OCI-LY1 (cell line): ENCODE measurements around the gene BACE2.
"Not testable (repeated sequence)": the region's sequence is repeated elsewhere in the genome, so short reads cannot be mapped to it uniquely, and the experiment has no call there.

Source experiments
- H2AFZ ChIP-seq: fragments of 200-600 bp; sonication (generic), shearing (Covaris generic); 2 replicates; pipeline ENCODE4 v1.6.0; 2014; ENCODE audit warnings: antibody characterized with exemption, mild to moderate bottlenecking, low read length
- H3F3A ChIP-seq: fragments of 200-600 bp; sonication (generic), shearing (Covaris generic); 2 replicates; pipeline ENCODE4 v1.6.0; 2014; ENCODE audit warnings: mild to moderate bottlenecking, antibody characterized with exemption, low read length, moderate library complexity; ENCODE audit not compliant: insufficient read depth
- H3K27ac ChIP-seq: fragments of 200-600 bp; sonication (generic); 2 replicates; pipeline ENCODE4 v1.5.1; 2014; ENCODE audit warnings: low read length, mixed run types, mild to moderate bottlenecking, low read depth; ENCODE audit not compliant: poor library complexity, severe bottlenecking
- H3K27me3 ChIP-seq: fragments of 200-600 bp; sonication (generic); 2 replicates; pipeline ENCODE4 v1.6.0; 2014; ENCODE audit warnings: antibody characterized with exemption, mild to moderate bottlenecking, low read length, moderate library complexity; ENCODE audit not compliant: insufficient read depth
- H3K36me3 ChIP-seq: fragments of 200-600 bp; sonication (generic); 2 replicates; pipeline ENCODE4 v1.6.1; 2014; ENCODE audit warnings: mild to moderate bottlenecking, antibody characterized with exemption, low read length, moderate library complexity, mixed read lengths; ENCODE audit not compliant: insufficient read depth
- H3K4me1 ChIP-seq: fragments of 200-600 bp; sonication (generic); 2 replicates; pipeline ENCODE4 v1.5.1; 2014; ENCODE audit warnings: mild to moderate bottlenecking, low read length, moderate library complexity; ENCODE audit not compliant: insufficient read depth, severe bottlenecking
- H3K4me2 ChIP-seq: fragments of 200-600 bp; sonication (generic), shearing (Covaris generic); 2 replicates; pipeline ENCODE4 v1.6.1; 2014; ENCODE audit warnings: low read length
- H3K4me3 ChIP-seq: fragments of 200-600 bp; sonication (generic); 2 replicates; pipeline ENCODE4 v1.5.1; 2014; ENCODE audit warnings: low read length, low read depth, mild to moderate bottlenecking, mixed read lengths; ENCODE audit not compliant: poor library complexity, severe bottlenecking
- H3K79me2 ChIP-seq: fragments of 200-600 bp; shearing (Covaris generic); 2 replicates; pipeline ENCODE4 v1.6.1; 2016; ENCODE audit warnings: mixed run types, low read length, mixed read lengths; ENCODE audit not compliant: insufficient read depth
- H3K9ac ChIP-seq: fragments of 200-600 bp; sonication (generic), shearing (Covaris generic); 2 replicates; pipeline ENCODE4 v1.6.1; 2014; ENCODE audit warnings: mild to moderate bottlenecking, low read length, mixed read lengths
- H3K9me2 ChIP-seq: fragments of 200-600 bp; sonication (generic), shearing (Covaris generic); 2 replicates; pipeline ENCODE4 v1.6.1; 2014; ENCODE audit warnings: low read depth, mild to moderate bottlenecking, low read length, mixed read lengths
- H3K9me3 ChIP-seq: fragments of 200-600 bp; shearing (Covaris generic); 2 replicates; pipeline ENCODE4 v1.6.1; 2014; ENCODE audit warnings: low read length, mixed read lengths
- H4K20me1 ChIP-seq: fragments of 200-600 bp; sonication (generic), shearing (Covaris generic); 2 replicates; pipeline ENCODE4 v1.6.0; 2016; ENCODE audit warnings: mild to moderate bottlenecking, low read length; ENCODE audit not compliant: insufficient read depth
- EZH2 ChIP-seq: fragments of 200-600 bp; sonication (generic), shearing (Covaris generic); IDR thresholded peaks from 2 replicates; pipeline ENCODE4 v1.8.0; 2017; ENCODE audit warnings: borderline replicate concordance, mixed run types, mild to moderate bottlenecking, antibody characterized with exemption, low read length, moderate library complexity, mixed read lengths
- TF ChIP-seq, protein P1 (sequence below): fragments of 200-600 bp; sonication (generic), shearing (Covaris generic); IDR thresholded peaks from 2 replicates; pipeline ENCODE4 v1.5.1; 2017; ENCODE audit warnings: mild to moderate bottlenecking, antibody characterized with exemption, low read length, moderate library complexity, mixed read lengths

BACE2 gene

DNA sequence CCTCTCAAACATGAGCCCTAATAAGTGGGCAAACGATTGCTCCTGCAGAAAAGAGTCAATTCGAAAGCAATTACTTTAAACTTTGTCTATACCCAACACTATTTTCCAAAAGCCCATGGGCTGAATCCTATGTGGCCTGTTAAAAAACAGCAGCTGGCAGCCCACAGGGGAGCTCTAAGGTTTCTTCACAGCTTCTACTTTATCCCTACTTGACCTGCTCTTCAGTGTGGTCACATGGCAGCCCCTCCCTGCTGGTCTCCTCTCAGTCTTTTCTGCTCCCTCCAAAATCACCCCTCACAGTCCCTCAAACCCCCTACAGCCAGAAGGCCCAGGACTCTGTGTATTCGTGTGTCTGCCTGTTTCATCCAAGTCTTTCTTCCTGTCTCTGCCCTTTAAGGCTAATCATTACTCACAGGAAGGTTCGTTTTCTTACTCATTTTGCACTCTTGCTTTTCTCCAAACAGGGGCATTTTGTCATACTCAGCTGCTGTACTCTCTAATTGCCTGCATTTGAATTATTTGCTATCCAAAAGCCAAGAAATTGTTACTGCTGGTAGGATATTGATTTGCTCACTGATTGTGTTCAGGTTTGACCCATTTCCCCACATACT lies 86.2 kb downstream of the BACE2 start:
- no peak overlapping the region for H2AFZ ChIP-seq
- H3K36me3 ChIP-seq, result no peaks in the 10 kb centered on the region
- no peak overlapping the region for H3K9ac ChIP-seq
- no peaks in the 10 kb centered on the region for H3K9me2 ChIP-seq
- H3K4me3 ChIP-seq, result no peak overlapping the region
- H3K27me3 ChIP-seq, result no peaks in the 10 kb centered on the region
- no peaks in the 10 kb centered on the region for H3K9me3 ChIP-seq
- H3K4me2 ChIP-seq, result no peak overlapping the region
- no peaks in the 10 kb centered on the region for H3K4me1 ChIP-seq
- H4K20me1 ChIP-seq, result no peaks in the 10 kb centered on the region
- no peaks in the 10 kb centered on the region for H3K79me2 ChIP-seq
- TF ChIP-seq, protein P1, sequence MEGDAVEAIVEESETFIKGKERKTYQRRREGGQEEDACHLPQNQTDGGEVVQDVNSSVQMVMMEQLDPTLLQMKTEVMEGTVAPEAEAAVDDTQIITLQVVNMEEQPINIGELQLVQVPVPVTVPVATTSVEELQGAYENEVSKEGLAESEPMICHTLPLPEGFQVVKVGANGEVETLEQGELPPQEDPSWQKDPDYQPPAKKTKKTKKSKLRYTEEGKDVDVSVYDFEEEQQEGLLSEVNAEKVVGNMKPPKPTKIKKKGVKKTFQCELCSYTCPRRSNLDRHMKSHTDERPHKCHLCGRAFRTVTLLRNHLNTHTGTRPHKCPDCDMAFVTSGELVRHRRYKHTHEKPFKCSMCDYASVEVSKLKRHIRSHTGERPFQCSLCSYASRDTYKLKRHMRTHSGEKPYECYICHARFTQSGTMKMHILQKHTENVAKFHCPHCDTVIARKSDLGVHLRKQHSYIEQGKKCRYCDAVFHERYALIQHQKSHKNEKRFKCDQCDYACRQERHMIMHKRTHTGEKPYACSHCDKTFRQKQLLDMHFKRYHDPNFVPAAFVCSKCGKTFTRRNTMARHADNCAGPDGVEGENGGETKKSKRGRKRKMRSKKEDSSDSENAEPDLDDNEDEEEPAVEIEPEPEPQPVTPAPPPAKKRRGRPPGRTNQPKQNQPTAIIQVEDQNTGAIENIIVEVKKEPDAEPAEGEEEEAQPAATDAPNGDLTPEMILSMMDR, result no peak
- no peak for TF ChIP-seq EZH2
- H3K27ac ChIP-seq, result no peak overlapping the region
- H3F3A ChIP-seq, result no peaks in the 10 kb centered on the region

DNA sequence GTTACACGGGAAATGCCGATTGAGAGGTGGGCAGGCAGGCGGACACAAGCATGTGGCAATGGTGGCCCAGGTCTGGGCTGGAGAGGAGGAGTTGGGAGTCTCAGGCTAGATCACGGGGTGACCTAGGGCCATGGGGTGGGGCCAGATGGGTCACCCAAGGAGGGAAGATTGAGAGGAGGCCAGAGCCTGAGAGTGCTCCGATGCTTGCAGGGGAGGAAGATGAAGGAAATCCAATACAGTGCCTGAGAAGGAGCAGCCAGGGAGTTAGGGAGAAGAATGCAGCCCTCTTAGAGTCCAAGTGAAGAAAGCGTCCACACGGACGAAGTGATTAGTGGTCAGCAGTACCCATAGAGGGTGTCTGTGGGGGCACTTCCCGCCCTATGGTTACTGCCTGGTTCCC lies 87.2 kb downstream of the BACE2 start:
- Histone ChIP-seq H2AFZ (no peak overlapping the region), H3K79me2 (no peaks in the 10 kb centered on the region), H3K27ac (no peak overlapping the region), H3K9me2 (no peaks in the 10 kb centered on the region), H3K9me3 (no peaks in the 10 kb centered on the region), H3K27me3 (no peaks in the 10 kb centered on the region), H3K9ac (no peak overlapping the region), H3K4me3 (no peak overlapping the region), H3K36me3 (no peaks in the 10 kb centered on the region), H3K4me2 (no peak overlapping the region), H4K20me1 (no peaks in the 10 kb centered on the region), H3K4me1 (no peaks in the 10 kb centered on the region), H3F3A (no peaks in the 10 kb centered on the region)
- TF ChIP-seq EZH2, result no peak
- TF ChIP-seq, protein P1, result no peak

DNA sequence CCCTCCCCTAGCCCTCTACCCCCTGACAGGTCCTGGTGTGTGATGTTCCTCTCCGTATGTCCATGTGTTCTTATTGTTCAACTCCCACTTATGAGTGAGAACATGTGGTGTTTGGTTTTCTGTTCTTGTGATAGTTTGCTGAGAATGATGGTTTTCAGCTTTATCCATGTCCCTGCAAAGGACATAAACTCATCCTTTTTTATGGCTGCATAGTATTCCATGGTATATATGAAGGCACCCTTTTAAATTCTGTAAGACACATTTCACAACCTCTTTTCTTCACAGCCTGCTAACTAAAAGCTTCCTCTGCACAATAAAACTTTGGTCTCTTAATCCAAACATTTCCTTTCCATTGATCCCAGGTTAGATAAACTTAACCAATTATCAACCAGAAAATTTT lies 88.3 kb downstream of the BACE2 start:
- H4K20me1 ChIP-seq, H3K79me2 ChIP-seq, H2AFZ ChIP-seq, H3K9me3 ChIP-seq, H3K27ac ChIP-seq, H3K27me3 ChIP-seq, H3K9ac ChIP-seq, H3F3A ChIP-seq, H3K4me1 ChIP-seq, H3K4me2 ChIP-seq, H3K36me3 ChIP-seq, H3K4me3 ChIP-seq, H3K9me2 ChIP-seq: not testable (repeated sequence)
